CD1c-positive myeloid dendritic cell (primary cell): ENCODE results near the gene LMCD1.

Experiments
- DNase-seq: peaks from one replicate; pipeline ENCODE4 v3.0.0-alpha.2; 2016; ENCODE audit errors: extremely low spot score

The LMCD1 gene

DNA sequence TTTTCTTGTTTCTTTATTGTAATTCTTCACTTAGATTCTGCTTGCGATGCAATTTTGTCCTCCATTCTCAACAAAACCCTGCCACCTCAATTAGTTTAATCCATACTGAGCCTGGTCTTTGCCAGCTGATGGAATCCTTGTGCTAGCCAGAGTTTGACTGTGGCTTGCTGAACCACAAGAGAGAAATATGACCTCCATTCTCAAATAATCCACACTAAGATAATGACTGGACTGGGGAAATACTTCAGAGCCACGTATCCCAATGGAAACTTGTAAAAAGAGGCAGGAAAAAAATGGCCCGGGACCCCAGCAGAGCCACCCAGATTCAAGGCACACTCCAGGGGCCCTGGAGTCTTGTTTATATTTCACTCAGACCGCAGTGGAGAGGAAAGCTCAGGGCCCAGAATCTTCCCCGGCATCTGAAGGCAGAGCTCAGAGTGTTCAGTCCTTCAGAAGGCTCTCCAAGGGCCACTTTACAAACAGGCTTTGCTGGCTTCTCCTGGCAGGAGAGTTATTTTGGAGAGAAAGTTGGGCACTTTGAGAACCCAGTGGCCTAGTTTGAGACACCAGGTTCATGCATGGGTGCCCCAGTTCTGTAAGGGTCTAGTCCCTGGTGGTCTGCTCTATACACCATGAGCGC is 80.3 kb downstream of the LMCD1 start:
- DNase-seq, result no peak

DNA sequence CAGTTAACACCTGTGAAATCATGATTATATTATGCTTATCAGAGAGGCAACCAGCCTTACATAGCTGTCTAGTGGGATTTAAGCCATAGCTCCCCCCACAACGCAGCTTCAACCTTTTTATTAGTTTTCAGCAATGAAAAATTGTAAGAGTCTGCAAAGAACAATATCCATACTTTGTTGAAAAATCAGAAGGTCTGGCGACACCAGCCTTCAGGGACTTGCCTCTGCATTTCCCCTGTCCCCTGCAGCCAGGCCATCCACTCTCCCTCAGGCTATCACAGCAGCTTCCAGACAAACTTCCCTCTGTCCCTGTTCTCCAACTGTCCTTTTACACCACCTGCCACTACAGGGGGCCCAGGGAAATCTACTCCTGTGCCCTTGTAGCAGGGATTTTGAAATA is 83.0 kb downstream of the LMCD1 start:
- no peak for DNase-seq

DNA sequence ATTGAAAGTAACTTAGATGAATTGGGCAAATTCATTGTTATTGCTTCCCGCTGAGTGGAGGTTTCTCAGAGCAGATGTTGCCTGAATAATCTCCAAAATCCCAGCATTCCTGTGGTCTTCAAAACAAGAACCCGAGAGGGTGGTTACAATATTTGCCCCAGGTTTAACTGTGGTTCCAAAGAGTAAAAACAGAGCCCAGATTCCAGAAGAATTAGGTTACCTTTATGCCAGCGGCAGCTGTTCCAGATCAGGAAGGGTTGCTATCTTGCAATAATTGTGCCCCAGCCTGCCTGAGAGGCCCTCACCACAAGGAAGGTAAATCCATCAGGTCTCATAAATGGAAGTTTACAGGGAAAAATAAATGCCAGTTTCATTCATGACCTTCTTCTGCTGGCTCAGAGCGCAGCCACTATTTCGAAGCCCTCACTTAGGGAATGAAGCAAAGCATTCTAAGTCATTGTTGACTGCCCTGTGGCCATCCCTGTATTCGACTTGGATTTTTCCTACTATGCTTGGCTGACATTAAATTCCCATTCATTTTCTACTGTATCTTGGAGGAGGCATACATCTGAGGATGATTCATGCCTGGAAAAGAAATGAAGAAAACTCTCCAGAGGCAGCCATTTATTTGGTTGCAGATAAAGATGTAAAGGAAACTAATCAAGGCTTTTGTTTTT is 88.4 kb downstream of the LMCD1 start:
- no peak for DNase-seq

DNA sequence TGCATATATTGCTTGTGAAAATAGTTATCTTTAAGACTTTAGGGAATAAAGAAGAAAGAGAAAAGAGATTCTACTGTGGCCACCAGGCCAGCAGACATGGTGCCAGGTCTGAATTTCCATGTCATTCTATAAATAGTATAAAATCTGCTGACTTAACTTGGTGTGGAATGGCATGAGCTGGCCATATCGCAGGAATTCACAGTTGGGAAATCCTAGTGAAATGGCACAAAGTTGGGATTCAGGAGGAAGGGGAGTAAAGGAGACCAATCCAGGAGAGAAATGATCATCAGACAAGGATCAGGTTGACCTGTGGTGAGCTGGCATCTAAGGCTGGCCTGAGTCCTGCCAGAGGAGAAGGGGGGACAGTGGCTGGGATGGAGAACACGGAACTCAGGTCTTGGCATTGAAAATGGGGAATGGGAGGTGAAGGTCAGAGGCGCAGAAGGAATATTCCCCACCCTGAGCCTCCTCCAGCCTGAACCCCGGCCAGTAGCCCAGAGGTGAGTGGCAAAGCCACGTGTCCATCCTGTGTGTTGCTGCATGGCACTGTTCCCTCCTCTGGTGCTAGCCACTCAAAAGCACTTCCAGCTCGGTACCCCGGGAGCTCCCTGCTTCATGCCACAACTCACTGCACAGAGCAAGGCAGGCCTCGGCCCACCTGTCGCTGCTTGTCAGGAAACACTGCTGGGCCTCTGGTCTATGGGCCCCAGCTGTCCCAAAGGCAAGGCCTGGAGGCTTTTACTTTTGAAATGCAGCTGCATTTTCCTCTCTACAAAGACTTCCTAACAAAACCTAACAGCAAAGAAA is 91.6 kb downstream of the LMCD1 start:
- no peak for DNase-seq

DNA sequence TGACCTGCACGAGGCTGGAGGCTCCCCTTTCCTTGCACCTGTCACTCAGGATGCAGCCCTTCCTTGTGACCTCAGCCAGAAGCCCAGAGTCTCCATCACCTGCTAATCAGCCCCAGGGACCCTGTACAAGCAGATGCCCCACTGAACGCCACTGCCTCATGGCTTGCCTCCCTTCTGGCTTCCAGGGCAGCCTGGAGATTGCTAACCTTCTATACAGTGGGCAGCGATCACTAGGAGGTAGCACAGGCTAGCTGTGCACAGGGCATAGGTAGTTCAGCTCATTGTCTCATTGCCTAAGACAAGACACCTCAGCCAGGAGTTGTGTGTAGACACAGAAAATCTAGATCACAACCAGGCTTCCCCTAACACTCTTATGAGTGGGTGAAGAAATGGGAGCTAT is 93.6 kb downstream of the LMCD1 start:
- no peak for DNase-seq

DNA sequence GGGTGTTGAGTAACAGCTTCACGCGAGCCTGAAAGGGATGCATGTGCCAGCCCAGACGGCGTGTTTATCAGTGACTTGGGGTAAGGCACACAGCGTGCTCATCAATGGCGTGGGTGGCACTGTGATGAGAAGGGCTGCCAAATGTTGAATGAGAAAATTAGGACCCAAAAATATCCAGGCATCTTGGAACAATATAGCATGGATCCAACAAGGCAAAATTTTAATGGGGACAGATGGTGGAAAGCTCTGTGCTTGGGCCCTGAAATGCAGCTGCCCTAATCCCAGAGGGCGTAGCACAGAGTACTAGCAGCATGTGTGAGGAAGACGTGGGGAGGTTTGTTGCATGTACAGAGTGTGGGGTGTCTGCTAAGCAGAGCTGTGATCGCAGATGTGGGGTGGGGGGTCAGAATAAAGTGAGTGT is 94.1 kb downstream of the LMCD1 start:
- no peak for DNase-seq

DNA sequence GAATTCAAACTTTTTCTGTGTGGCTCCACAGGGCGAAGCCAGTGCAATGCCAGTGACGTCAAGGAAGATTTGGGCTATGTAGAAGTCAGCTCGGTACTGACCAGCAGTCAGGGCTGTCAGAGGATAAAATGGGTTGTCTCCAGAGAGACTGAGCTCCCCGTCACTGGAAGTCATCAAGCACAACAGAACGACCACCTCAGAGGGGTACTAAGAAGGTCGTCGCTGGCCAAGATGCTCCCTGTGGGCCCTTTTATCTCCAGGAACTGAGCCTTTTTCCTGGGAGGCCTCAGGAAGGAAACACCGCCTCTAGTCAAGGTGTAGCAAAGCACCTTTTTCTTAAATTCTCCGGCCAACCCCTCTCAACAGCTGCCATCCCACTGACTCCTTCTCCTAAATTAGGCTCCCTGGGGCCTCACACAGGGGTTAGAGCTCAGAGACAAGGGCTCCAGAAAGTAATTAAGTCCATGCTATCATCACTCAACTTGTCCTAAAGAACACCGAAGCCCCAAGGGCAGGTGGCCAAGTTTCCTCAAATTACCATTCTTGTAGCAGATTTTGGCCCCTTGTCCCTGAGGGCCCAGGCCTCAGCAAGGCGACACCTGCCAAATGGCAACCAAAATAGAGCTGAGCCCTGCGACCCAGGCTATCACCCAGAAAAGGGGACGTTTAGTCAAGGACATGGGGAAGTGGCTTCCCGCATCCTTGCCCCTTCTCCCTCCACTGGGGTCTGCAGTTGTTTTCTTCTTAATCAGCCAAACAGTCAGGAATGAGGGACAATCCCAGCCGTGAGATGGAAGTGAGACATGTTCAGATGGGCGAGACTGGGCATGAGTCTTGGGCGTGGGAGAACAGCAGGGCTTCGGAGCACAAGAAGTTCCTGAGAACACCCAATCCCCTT is 94.9 kb downstream of the LMCD1 start:
- DNase-seq, result no peak

DNA sequence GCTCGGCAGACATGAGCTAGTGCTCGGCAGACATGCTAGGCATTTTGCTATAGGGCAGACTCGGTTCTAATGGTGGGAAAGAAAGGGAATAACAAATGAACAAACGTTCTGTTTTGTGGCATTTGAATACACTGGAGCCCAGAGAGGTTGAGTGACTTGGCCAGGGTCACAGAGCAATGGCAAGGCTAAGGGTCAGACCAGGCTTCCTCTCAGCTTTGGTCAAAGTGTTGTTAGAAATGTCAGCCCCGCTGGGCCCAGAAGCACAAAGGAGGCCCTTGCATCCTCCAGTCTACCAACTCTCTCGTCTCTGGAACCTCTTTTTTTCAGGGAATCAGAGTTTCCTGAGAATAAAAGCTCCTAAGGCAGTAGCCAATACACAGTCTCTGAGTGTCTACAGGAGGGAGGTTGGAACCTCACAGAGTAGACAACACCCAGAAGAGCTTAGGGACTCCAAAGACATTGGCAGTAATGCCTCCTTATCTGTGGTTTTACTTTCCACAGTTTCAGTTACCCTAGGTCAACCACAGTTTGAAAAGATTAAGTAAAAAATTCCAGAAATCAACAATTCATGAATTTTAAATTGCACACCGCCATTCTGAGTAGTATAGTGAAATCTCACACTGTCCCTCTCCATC is 95.7 kb downstream of the LMCD1 start:
- DNase-seq, result no peak

DNA sequence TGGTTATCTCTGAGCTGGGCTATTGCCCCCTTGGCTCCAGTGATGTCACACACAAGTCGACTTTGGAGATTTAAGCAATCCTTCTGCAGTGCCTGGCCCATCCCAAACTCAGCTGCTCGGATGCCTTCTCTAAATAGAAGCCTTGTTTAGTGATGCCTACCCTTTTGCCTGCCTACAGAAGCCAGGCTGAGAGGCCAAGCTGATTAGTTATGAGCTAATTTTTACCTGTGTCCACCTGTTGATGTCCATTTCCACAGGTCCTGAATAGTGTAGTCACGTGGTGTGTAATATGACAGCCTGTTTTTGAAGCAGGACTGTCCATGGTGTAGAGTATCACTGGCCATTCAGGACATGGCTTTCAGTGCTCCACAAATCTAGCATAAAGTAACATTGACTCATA is 97.5 kb downstream of the LMCD1 start:
- DNase-seq, result no peak

DNA sequence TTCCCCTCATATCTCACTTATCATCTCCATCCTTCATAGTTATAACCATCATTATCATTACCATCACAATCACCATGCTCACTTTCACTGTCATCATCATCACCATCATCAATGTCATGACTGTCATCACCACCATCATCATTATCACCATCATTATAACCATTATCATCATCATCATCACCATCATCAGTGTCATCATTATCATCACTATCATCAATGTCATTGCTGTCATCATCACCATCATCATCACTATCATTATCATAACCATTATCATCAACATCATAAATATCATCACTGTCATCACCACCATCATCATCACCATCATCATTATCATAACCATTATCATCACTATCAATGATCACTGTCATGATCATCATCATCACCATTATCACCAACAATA is 98.8 kb downstream of the LMCD1 start:
- DNase-seq, result no peak

DNA sequence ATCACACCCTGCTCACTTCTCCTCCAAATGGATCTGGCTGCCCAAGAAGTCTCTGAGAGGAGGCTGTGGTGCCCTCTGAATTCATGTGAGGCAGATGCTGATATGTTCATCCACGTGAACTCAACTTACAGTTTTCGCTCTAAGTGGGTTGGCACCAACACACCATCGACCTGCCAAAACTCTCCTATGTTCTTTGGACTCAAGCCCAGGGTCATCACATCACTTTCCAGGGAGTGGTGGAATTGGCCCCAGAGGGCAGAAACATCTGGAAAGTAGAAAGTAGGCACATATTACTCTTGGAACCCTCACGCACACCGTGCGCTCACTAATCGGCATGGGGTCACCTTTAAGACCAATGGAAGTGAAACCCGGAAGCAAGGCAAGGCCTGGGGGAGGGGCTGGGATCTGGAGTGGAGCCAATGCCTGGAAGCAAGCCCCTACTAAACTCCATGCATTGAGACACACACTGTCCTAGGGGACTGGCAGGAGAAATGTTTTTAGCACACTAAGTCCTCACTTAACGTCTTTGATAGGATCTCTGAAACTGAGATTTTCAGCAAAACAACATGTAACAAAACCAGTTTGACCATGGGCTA is 101.6 kb downstream of the LMCD1 start:
- no peak for DNase-seq

DNA sequence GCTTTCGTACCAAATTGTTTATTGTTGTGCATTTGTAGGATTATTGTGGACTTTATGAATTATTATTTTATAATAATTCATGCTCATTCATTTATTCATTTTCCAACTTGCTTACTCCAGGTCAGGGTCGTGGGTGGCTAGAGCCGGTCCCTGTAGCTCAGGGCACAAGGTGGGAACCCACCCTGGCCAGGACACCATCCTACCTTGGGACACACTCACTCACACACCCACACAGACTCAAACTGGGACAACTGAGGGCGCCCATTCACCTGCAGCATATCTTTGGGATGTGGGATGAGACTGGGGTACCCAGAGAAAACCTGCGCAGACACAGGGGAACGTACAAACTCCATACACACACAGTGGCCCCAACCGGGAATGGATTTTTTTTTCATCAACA is 102.4 kb downstream of the LMCD1 start:
- no peak for DNase-seq

DNA sequence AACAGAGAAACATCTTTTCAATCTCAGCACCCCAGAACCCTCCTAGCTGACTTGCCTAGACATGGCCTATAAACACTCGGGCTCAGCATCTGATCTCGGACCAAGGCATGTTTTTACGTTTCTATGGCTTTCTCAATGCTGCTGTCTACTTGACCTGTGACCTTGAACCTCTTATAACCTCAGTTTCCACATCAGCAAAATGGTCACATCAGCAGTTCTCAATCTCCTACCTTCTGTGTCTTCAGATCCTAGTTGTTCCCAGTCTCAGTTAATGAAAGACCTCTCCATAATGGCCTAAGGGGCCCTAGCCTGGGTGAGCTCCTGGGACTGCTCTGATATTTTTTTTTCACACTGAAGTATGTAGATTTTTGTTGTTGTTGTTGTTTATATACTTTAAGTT is 103.4 kb downstream of the LMCD1 start:
- DNase-seq, result no peak

DNA sequence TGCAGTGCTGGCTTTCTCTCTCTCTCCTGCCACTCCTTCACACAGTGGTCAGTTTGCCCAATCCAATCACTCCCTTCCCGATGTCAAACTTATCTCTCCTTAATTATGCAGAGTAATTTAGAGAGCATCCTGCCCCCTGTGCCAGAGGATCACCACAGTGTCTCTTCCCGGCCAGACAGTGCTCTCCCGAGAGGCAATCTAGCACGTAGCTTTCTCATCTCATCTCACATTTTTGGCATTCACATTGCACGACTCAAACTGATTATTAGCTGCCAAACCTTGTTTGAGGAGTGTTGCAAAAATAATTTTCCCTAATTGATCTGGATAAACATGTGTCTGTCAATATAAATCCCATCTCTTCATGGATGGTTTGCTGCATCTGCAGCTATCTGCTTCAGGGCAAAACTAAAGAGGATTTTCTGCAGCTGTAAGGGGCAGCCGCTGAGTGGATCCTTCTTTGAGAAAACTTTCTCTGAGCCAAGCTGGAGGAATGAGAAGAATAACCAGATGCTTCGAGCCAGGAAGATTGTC is 105.1 kb downstream of the LMCD1 start:
- DNase-seq, result no peak

DNA sequence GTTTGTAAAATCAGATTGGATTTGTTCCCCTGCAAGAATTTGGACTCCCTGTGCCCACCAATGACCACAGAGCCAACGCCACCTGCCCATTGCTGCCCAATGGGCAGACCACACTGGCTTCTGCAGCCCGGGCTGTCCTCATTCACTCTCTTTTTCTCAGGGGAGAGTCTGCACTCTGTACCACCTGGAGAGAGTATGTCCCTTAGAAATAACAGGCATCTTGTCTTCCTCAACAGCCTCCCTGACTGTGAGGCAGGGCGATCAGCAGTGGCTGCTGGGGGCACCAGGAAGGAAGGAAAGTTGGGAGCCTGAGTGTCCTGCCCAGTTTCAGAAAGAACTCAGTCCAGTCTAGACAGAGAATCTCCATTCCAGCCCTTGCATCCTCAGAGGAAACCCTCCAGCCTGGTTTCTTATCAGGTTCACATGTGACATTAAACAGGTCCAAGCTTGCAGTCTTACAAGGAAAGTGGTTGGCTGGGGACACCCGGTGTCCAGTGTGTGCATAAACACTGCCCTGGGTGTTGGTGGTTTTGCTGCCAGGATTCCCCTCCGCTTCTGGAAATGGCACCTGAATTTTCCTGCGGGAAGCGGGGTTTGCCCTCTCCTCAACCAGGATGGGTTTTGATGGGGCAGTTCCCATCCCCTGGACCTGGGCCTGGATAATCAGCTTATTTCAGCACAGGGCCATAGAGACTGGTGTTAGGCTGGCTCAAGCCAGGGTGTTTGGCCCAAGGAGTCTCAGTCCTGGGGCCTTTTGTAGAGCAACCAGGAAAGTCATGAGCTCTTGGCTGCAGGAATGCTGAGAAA is 105.8 kb downstream of the LMCD1 start:
- peak; percentile 41 for DNase-seq

DNA sequence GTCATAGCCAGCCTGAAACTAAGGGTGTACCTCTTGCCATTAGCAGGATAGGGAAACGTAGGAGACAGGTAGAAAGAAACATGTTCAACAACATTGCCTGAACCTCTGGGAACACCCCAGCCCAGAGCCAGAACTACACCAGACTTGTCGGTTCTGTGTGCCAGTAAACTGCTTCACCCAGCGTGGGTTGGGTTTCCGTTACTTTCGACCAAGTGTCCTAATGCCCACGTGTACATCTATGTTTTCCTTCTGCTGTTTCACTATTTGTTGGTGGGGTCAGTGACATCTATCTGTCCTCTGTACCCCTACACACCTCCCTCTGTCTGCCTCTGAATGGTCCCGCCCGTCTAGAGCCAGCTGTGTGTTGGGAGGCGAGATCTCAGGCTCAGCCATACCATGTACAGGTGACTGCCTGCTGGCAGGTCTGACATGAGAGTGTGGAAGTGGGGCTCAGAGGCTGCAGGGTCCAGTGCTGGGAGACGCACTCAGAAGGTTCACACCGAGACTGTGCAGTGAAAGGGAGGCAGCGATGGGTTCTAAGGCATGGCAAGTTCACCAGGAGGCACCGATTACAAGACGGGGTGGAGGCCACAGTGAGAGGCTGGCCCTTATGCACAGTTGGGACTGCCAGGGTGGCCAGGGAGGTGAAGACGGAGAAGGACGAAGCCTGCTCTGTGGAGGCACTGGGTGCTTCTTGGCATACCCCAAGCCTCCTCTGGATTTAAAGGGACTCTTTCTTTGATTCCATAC is 106.6 kb downstream of the LMCD1 start:
- DNase-seq, result no peak

DNA sequence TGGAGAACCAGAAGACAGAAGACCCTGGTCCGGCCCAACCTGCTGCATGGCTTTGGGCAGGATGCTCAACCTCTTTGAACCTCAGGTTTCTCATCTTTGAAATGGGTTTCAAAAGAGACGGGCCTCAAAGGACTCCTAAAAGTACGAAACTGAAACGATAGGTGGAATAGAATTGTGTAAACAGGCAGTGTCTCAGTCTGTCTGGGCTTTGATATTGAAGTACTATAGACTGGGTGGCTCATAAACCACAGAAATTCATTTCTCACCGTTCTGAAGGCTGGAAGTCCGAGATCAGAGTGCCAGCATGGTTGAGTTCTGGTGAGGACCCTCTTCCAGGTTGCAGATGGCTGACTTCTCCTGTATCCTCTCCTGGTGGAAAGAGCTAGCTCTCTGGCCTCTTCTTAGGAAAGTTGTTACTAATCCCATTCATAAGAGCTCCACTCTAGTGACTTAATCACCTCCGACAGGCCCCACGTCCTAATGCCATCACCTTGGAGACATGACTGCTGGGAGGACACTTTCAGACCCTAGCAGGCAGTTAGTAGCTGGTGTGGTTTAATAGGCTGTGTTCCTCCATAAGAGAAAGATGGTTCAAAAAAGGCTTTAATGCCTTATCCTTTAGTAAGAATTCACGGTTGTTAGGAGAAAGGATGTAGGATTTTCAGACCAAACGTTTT is 107.3 kb downstream of the LMCD1 start:
- no peak for DNase-seq

DNA sequence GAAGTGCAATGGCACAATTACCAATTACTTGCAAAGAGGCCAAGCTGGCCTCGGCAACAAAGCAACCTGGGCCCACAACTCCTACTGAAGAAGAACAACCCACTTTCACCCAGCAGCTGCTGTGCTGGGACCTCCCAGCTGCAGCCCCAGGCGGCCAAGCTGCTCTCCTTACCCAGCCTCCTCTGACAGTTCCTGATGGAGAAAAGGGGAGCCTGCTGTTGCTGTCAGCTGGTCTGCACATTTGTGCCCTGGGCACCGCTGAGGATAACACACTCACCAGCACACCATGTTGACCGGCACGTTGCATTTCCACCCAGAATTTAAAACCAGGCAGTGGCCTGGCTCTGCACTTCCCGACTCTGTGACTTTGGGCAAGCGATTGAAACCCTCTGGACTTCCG is 109.3 kb downstream of the LMCD1 start:
- no peak for DNase-seq

DNA sequence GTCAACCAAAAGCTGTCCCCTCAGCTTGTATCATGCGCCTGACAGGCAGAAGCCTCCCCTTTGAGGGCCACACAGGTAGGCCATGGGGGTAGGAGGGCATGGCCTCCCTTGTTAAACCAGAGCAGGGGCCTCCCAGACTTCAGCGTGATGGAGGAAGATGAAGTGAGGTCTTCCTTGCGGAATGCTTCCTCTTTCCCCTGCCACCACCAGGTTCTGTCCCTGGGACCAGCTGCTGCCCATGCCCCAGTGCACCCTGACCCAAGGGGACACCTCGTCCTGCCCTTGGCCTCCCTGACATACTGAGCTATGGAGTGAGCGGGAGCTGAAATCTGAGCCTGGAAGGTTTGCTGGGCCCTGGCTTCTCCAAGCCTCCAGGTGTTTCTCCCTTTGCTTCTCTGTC is 116.3 kb downstream of the LMCD1 start:
- no peak for DNase-seq
